GM21447 (cell line): Measurements from ENCODE around the gene CCR3.

Experiments used
- ATAC-seq: cut with Tn5 transposase; IDR thresholded peaks from one replicate; pipeline ENCODE4 v1.9.1; 2021; ENCODE audit not compliant: unreplicated experiment

CCR3 gene

DNA sequence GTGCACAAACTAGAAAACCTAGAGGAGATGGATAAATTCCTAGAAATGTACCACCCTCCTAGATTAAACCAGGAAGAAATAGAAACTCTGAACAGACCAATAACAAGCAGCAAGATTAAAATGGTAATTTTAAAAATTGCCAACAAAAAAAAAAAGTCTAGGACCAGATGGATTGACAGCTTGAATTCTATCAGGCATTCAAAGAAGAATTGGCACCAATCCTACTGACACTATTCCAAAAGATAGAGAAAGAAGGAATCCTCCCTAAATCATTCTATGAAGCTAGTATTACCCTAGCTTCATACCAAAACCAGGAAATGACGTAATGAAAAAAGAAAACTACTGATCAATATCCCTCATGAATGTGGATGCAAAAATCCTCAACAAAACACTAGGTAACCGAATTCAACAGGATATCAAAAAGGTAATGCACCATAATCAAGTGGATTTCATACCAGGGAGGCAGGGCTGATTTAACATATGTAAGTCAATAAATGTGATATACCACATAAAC is 24.0 kb upstream of the CCR3 start:
- no peak for ATAC-seq

DNA sequence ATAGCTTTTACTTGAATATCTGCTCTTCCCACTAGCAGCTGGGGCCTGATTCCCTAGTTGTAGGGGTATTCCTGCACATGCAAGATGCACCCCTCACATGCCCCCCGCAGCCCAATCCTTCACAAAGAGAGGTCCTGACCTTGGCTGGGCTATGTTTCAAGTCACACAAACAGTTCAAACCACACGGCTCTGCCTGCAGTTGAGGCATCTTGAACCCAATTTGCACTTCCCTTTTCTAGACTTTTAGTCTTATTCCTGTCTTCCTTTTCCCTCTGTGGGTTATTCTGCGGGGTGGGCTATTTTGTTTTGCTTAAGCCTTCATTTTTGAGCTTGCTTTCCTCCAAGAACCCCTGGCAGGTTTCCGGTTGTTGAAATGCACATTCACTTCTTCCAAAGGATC is 20.9 kb upstream of the CCR3 start:
- ATAC-seq: no peak

DNA sequence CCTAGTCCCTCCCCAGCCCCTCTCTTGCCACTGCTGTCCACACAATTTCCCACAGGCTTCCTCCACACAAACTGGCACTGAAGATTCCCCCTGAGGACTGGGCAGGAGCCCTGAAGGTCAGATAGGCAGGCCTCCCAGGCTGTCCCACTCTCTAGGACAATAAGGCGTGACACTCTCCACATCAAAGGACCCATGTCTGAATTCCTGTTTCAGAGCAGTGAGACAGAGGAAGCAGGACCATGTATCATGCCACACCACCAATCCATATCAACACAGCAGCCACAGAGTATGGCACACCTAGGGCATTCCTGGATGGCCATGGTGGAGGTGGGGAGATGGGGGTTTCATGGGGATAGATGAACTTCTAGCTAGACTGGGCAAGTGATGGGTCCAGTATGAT is 20.3 kb upstream of the CCR3 start:
- no peak for ATAC-seq

DNA sequence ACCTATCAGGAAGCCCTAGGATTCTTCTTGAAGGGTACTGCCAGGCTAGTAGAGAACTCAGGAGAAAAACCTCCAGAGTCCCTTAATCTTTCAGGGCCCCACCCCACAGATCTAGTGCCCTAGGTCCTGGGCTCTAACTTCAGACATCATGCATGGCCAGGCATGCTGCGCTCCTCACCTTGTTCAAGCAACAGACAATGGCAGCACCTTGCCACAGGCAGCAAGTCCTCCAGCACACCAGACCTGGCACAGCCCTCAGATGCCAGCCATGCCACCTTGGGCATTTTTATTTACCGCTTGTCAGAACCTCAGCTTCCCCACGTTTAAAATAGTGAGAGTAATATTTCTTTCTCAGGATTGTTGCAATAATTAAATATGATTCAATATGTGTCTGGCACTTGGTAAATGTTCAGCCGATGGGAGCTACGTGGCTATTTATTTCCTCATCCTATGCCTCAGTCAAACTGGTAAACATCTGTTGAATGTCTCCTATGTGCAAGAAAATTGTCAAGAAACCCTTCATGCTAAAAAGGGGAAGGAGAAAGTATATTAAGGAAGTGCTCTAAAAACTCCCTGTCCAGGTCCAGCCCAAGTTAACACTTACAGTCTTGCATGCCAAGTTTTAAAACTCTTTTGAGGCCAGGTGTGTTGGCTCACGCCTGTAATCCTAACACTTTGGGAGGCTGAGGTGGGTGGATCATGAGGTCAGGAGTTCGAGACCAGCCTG is 19.7 kb upstream of the CCR3 start:
- ATAC-seq: no peak

DNA sequence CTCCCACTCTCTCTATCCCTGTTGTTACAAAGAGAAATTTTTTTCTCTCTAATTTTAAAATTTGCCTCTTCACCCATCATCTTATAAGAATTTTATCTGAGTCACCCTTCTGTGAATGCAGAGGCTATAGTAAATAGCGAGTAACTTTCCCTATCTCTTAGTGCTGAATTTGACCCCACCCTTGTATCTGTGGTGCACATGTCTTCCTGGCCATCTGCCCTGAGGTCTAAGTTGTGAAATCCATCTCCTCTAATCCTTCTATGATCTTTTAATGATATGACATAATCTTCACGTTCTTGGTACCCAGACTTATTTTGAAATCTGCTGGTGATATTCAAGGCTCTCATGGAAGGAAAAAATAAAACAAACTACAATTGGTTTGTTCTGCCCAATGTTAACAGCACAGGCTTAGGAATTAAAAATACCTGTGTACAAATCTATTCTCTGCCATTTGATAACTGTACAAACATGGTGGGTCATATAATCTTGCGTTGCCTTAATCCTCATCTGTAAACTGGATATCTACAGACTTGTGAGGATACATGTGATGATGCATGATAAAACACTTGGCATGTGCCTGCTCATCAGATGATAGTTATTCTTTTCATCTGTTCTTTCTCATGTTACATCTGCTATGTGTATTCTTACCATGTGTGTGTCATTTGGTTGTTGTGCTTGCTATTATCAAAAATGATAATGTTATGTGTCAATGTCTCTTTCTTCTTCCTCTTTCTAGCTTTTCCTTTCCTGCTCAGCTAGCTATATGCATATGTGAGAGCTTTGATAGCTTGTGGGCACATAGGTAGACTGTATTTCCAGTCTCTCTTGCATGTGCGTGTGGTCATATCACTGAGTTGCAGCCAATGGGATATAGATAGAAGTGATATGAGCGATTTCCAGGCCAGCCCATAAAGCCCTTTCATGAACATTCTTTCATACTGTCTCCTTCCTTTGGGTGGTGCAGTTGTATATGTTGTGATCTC is 13.7 kb upstream of the CCR3 start:
- ATAC-seq: no peak

DNA sequence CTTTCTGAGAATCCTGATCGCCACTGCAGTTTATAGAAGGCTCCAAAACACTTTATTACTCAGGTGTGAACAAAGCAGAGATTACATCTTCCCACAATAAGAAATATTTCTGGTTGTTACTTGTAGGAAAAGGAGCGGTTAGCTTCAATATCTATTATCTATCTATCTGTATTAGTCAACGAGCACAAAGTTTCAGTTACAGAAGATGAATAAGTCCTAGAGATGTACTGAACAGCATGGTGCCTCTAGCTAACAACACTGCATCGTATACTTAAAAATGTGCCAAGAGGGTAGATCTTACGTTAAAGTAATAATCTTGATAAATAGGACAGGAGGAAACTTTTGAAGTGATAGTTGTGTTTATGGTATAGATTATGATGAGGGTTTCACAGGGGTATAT is 10.9 kb upstream of the CCR3 start:
- ATAC-seq: no peak

DNA sequence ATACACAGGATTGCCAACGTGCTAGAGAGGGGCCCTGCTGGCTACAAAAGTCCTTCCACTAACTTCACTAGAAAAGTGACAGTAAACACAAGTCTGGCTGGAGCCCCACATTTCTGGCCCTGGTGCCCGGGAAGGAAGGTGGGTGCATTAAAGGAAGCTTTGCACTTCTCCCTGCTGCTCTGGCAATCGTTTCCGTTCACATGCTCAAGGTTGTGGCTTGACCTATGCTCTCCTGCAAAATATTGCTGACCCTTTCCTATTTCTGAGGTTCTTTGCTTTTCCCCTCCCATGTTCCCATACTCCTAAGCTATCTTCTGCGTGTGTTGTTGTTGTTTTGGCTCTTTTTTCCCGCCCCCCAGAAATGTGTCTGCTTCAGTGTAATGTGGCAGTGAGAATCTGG is 9.1 kb upstream of the CCR3 start:
- ATAC-seq: no peak

DNA sequence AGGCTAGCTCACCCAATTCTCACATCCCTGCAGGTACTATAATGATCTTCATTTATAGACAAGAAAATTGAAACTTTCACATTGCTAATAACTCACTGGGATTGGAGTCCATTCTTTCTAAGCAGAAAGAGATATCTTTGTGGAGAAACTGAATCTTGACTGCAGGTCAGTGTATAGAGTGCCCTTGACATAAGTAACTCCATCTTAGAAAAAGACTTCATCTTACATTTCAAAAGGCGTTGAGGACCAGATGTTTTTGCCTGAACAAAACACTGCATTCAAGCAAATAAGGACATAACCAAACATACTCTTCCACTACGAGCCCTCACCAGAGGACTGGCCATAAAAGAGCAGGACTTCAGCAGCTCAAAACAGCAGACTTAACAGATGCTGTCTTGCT is 6.8 kb upstream of the CCR3 start:
- ATAC-seq: no peak

DNA sequence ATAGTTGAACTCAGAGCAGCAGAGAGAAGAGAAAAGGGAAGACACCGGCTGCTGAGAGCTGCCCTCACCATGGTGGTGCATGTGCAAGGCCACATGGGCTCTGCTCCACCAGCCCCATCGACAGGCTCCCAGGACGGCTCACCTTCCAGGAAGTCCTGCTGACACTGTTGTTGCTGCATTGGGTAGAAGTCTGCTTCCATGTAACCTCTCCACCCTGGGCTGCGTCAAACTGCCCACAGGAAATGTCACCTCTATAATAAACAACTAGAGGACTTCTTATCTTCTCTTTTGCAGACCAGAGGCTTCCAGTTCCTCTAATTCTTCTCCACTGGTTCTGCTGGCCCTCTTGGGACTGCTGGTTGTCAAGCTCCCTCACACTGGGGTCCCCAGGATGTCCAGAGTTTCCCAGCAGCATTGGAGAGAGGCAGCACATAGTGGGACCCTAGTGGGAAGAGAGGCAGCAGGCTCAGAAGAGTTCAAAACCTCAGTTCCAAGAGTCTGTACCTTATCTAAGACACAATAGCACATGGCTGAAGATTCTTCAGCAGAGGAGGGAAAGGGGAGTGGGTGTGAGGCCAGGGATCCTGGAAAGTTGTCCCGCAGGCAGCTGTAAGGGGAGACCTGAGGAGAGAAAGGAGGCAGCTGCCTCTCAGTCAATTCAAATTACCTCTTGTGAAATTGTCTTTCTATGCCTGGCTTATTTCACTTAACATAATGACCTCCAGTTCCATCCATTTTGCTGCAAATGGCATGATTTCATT is 5.8 kb upstream of the CCR3 start:
- no peak for ATAC-seq

DNA sequence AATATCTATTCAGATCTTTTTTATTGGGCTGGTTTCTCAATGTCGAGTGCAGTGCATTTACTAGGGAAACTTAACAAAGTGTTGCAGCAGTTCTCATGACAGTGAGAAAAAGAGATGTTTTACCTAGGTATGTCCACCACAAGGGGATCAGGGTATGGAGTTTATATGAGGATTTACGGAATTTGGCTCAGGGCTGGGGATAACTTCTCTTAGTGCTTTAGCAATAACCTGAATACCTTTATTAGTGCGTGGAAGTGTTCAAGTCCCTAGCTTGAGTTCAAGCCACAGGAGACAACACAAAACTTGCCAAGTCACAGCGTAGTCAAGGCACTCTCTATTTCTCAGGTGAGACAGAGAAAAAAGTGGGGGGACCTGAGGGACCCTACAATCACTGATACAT is 3.9 kb upstream of the CCR3 start:
- ATAC-seq: no peak

DNA sequence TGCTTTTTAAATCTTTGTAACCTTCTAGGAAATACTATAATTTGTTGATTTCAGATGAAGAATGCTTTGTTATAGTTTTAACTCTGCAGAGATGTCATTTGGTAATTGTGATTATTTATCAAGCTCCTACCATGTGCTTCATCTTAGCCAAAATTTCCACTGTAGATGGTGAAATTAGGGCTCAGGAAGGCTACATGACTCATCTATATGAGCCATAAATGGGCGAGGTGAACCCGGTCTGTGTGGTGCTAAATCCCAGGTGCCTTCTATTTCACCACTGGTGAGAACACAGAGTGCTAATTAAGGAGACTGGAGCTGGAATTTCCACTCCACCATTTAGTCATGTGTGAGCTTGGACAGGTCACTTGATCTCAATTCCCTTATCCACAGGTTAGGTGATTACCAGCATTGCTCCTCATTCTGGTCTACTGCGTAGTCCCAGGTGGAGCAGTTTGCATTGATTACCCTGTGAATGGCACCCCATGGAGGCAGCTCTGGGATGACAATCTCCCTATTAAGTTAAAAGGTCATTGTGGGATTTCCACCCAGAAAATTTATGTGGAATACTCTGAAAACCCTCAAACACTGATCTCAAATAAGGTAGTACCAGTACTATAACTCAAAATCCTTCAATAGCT is 2.8 kb upstream of the CCR3 start:
- ATAC-seq: no peak

DNA sequence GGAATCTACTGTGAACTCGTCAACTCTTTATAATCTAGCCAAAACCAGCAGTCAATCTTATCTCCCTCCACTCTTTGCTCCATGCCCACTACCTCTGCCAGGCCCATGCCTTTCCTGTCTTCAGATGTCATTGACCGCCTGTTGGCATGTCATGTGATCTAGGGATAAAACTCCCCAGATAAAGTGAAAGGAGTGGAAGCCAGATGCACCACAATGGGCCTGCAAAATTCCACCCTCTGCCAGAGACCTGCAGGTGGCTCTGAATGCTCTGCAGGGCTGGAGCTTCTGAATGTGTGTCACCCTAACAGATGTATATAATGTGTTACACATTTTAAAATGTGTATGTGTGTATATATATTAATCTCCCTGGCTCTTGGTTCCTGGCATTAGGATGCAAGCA is 2.3 kb upstream of the CCR3 start:
- ATAC-seq: no peak

DNA sequence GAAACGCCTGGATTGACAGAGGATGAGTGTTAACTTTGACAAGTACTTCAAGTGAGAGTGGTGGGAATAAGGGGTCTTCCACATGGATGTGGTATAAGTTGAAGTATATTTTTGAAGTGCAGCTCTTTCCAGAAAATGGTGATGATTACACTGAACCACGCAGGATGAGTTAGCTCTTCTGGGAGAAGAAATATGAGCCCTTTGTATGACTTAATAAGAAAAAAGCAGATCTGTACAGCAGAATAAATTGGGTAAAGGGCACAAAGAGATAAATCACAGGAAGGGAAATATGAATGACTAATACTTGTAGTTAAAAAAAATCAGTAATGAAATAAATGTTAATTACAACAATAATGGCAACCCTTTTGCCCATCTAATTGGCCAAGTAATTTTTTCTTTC is 1.3 kb downstream of the CCR3 start:
- no peak for ATAC-seq

DNA sequence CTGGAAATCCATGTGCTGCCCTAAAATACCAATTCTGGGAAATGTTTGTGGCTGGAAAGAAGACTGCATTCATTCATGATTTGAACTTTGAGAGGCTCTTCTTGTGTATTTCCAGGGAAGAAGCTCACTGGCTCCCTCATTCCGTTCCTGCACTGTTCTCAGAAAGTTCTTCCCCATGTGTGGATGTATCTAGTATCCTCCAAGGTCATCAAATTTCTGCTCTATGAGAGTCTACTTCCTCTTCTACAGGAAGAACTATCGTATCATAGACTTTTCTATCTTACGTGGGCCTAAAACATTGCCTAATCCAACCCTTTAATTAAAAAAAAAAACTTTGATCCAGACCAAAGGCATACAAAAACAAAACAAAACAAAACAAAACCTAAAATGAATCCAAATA is 2.9 kb downstream of the CCR3 start:
- ATAC-seq: no peak

DNA sequence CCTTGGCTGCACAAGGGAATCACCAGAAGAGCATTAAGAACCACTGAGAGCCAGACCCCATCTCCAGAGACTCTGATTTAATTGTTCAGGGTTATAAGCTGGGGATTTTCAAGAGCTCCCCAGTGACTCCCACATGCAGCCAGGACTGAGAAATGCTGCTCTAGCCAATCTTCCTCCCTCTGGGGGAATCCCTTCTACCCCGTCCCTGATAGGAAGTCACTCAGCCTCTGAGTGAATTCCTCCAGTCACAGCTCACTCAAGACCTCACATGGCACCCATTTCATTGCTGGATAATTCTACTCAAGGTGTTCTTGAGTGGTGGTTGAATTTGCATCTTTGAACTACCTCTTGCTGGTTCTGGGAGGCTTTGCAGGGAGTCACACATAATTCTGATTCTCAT is 10.7 kb downstream of the CCR3 start:
- no peak for ATAC-seq

DNA sequence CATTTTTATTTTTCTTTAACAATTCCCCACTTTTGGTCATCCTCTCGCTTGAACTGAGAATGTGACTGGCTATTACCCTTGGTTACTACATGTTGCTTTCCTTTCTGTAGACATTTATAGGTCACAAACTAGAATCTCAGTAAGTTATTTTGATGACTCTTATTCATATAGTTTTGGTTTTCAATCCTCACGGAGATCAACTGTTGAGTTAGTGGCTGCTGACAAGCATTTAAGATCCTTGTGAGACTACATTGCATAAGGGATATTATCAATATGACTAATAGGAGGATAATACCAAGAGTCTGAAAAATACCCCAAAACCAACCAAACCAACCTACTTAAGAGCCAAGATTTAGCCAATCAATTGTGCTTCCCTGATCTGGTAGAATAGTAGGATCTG is 16.3 kb downstream of the CCR3 start:
- ATAC-seq: no peak

DNA sequence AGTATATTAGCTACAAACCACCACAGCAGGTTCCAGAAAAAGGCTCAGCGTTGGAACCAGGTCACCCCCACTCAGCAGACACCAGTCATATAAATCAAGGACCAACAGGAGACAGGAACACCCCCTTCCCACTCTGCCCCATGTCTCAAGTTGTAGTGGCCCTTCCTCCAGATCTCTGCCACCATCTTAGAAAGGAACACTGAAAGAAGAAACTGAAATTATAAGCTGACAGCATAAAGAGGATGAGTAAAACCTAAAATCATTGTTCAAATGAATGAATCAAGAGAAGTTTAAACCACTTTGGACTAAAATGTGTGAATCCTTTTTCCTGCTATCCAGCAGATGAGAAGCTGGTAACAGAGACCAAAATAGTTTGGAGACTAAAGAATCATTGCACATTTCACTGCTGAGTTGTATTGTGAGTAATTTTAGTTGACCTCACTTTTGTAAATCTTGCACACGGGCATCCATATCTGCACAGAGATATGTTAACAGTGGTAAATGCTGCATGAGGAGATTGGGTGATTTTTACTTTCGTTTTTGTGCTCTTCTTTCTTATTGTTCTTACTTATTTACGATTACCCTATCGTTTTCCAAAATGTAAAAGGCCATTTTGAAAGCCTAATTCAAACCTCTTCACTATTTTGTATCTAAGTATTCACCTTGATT is 19.8 kb downstream of the CCR3 start:
- ATAC-seq: no peak

DNA sequence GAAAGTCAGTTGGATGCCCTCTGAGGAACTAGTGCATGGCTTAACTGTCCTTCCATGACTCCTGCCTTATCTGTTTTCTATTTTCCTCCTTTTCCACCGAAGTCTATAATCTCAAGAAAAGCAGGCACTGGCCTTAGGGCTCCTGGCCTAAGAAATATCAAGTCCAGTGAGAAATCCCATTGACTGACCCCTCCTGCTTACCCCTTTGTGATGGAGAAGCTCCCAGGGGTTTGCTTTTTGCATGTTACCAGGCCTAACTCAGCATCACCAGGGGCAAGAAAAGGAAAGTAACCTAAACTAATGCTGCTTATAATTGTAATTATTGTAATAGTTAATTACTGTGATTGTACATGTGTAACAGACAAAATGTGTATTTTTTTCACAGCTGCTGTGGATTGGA is 21.7 kb downstream of the CCR3 start:
- ATAC-seq: no peak

DNA sequence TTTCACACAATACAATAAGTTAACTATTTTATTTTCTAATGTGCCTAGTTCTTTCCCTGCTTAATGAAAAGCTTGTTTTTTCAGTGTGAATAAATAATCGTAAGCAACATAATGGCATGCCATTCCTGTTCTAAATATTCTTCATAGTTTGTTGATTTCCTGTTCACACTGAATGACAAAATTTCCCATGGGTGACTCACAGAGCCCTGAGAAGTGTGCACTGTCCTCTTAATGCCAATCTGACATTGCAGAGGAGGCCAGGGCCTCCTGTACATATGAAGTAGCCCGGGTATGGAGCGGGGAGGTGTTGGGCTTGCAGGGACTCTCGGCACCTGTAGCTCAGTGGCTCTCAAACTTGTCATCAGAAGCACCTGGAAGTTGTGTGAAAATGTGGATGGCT is 24.3 kb downstream of the CCR3 start:
- no peak for ATAC-seq

DNA sequence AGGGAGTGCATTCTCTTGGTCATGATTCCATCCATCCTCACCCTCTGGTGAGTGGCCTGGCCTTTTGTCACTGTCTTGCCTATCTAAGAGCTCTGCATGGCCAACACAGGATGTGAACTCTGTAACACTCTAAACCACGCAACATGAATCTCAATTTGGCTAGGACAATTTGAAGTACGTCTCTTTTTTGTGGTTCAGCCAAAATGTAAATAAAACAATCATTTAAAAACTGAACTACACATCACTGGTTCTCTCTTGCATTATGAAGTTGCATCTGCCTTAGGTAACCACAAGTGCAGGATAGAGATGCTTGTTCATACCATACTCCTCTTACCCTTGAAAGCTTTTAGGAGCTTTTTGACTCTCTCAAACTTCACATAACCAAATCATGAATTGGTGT is 27.3 kb downstream of the CCR3 start:
- ATAC-seq: no peak
